MG63 (cell line): ENCODE measurements around the gene CAT. TPM values are rescaled to one million over a fixed set of nuclear protein-coding genes. Genes with fewer than 3 reads are reported as not detected.

ENCODE experiments used
- DNase-seq: peaks from one replicate; pipeline ENCODE4 v3.0.0-alpha.2; 2020
- H3K27me3 ChIP-seq: fragments of 250-450 bp; sonication (Bioruptor Pico); 2 replicates; pipeline ENCODE4 v1.5.1; 2020; ENCODE audit warnings: mild to moderate bottlenecking, moderate library complexity
- H3K36me3 ChIP-seq: fragments of 250-450 bp; sonication (Bioruptor Pico); 2 replicates; pipeline ENCODE4 v1.5.1; 2020; ENCODE audit warnings: mild to moderate bottlenecking, moderate library complexity
- H3K4me3 ChIP-seq: fragments of 250-450 bp; sonication (Bioruptor Pico); 2 replicates; pipeline ENCODE4 v1.5.1; 2020; ENCODE audit warnings: mild to moderate bottlenecking, moderate library complexity
- H3K9me3 ChIP-seq: fragments of 250-450 bp; sonication (Bioruptor Pico); 2 replicates; pipeline ENCODE4 v1.5.1; 2020; ENCODE audit warnings: mild to moderate bottlenecking, moderate library complexity
- total RNA-seq: library from RNA; depleted of rRNA; stranded (reverse); fragments of >200 nt; shearing (Covaris generic); gene quantifications from 2 replicates; pipeline ENCODE4 v1.2.3, GENCODE V29; 2014; ENCODE audit warnings: low replicate concordance

Gene CAT
- total RNA-seq, 1 experiment from 2014 or later: 124 TPM

GRCh38 chr11:34445956-34446355, 7.2 kb downstream of the CAT start:
- DNase-seq: no peak
- Histone ChIP-seq H3K27me3 (no peaks in the 10 kb centered on the region), H3K4me3 (no peak overlapping the region), H3K9me3 (peaks cover 4% of the 10 kb centered on the region; the same call in 1 of the 2 replicates), H3K36me3 (peaks cover 31% of the 10 kb centered on the region)

GRCh38 chr11:34446386-34446785, 7.7 kb downstream of the CAT start:
- DNase-seq: no peak
- H3K9me3 ChIP-seq: peaks cover 4% of the 10 kb centered on the region; the same call in 1 of the 2 replicates
- H3K27me3 ChIP-seq: no peaks in the 10 kb centered on the region

GRCh38 chr11:34447044-34447443, 8.3 kb downstream of the CAT start:
- Histone ChIP-seq H3K9me3 (peaks cover under 1% of the 10 kb centered on the region; the same call in 1 of the 2 replicates), H3K4me3 (no peak overlapping the region), H3K27me3 (no peaks in the 10 kb centered on the region), H3K36me3 (peaks cover 26% of the 10 kb centered on the region)
- no peak for DNase-seq

More at GRCh38 chr11:34446386-34446785, 7.7 kb downstream of the CAT start:
- no peak overlapping the region for H3K4me3 ChIP-seq
- peaks cover 29% of the 10 kb centered on the region for H3K36me3 ChIP-seq

- no peaks in the 10 kb centered on the region for H3K27me3 ChIP-seq
- no peak overlapping the region for H3K4me3 ChIP-seq
- peaks cover 29% of the 10 kb centered on the region for H3K36me3 ChIP-seq
- no peak for DNase-seq
- H3K9me3 ChIP-seq: no peaks in the 10 kb centered on the region
These were observed 9.7 kb downstream of the CAT start for GRCh38 chr11:34448223-34448994.

- H3K9me3 ChIP-seq: no peaks in the 10 kb centered on the region
- H3K4me3 ChIP-seq: no peak overlapping the region
- DNase-seq: no peak
- peaks cover 35% of the 10 kb centered on the region for H3K36me3 ChIP-seq
- H3K27me3 ChIP-seq: no peaks in the 10 kb centered on the region
These were observed 10.3 kb downstream of the CAT start for GRCh38 chr11:34449013-34449412.

GRCh38 chr11:34451053-34451452, 12.3 kb downstream of the CAT start:
- H3K9me3 ChIP-seq: no peaks in the 10 kb centered on the region
- no peak overlapping the region for H3K4me3 ChIP-seq
- DNase-seq: no peak
- H3K27me3 ChIP-seq: no peaks in the 10 kb centered on the region
- H3K36me3 ChIP-seq: peaks cover 55% of the 10 kb centered on the region

- DNase-seq: no peak
- no peaks in the 10 kb centered on the region for H3K9me3 ChIP-seq
- H3K27me3 ChIP-seq: no peaks in the 10 kb centered on the region
- H3K36me3 ChIP-seq: peaks cover 80% of the 10 kb centered on the region
- no peak overlapping the region for H3K4me3 ChIP-seq
These were observed 15.7 kb downstream of the CAT start for GRCh38 chr11:34454308-34455032.

GRCh38 chr11:34457607-34458006, 18.9 kb downstream of the CAT start:
- no peaks in the 10 kb centered on the region for H3K9me3 ChIP-seq
- H3K4me3 ChIP-seq: no peak overlapping the region
- H3K36me3 ChIP-seq: peaks cover 85% of the 10 kb centered on the region
- H3K27me3 ChIP-seq: no peaks in the 10 kb centered on the region
- no peak for DNase-seq

GRCh38 chr11:34458525-34458924, 19.8 kb downstream of the CAT start:
- H3K9me3 ChIP-seq: no peaks in the 10 kb centered on the region
- no peak for DNase-seq
- H3K4me3 ChIP-seq: no peak overlapping the region
- H3K27me3 ChIP-seq: no peaks in the 10 kb centered on the region
- H3K36me3 ChIP-seq: peaks cover 88% of the 10 kb centered on the region

- no peak overlapping the region for H3K4me3 ChIP-seq
- DNase-seq: no peak
- peaks cover 87% of the 10 kb centered on the region for H3K36me3 ChIP-seq
- H3K27me3 ChIP-seq: no peaks in the 10 kb centered on the region
- no peaks in the 10 kb centered on the region for H3K9me3 ChIP-seq
These were observed 20.9 kb downstream of the CAT start for GRCh38 chr11:34459507-34460162.

GRCh38 chr11:34460278-34460677, 21.5 kb downstream of the CAT start:
- Histone ChIP-seq H3K9me3 (0 out of 2 replicates have a peak, but pooled peaks cover 2% of the 10 kb centered on the region), H3K4me3 (no peak overlapping the region), H3K36me3 (peaks cover 86% of the 10 kb centered on the region), H3K27me3 (no peaks in the 10 kb centered on the region)
- DNase-seq: no peak

- Histone ChIP-seq H3K36me3 (peaks cover 86% of the 10 kb centered on the region), H3K9me3 (peaks cover 5% of the 10 kb centered on the region; the same call in 1 of the 2 replicates), H3K27me3 (no peaks in the 10 kb centered on the region), H3K4me3 (no peak overlapping the region)
- no peak for DNase-seq
These were observed 22.5 kb downstream of the CAT start for GRCh38 chr11:34461215-34461614.

GRCh38 chr11:34464591-34465051, 25.9 kb downstream of the CAT start:
- no peak overlapping the region for H3K4me3 ChIP-seq
- no peaks in the 10 kb centered on the region for H3K27me3 ChIP-seq
- peaks cover 85% of the 10 kb centered on the region for H3K36me3 ChIP-seq
- DNase-seq: no peak
- peaks cover 13% of the 10 kb centered on the region for H3K9me3 ChIP-seq

GRCh38 chr11:34466802-34467488, 28.2 kb downstream of the CAT start:
- H3K4me3 ChIP-seq: no peak overlapping the region
- H3K27me3 ChIP-seq: no peaks in the 10 kb centered on the region
- H3K9me3 ChIP-seq: peaks cover 13% of the 10 kb centered on the region
- no peak for DNase-seq
- H3K36me3 ChIP-seq: peaks cover 88% of the 10 kb centered on the region

GRCh38 chr11:34468209-34468841, 29.6 kb downstream of the CAT start:
- Histone ChIP-seq H3K9me3 (peaks cover 13% of the 10 kb centered on the region), H3K36me3 (peaks cover 88% of the 10 kb centered on the region), H3K27me3 (no peaks in the 10 kb centered on the region), H3K4me3 (no peak overlapping the region)
- peak; percentile 13 for DNase-seq

- Histone ChIP-seq H3K36me3 (peaks cover 47% of the 10 kb centered on the region), H3K27me3 (no peaks in the 10 kb centered on the region)
These were observed 35.0 kb downstream of the CAT start for GRCh38 chr11:34473603-34474169.

More at GRCh38 chr11:34473603-34474169, 35.0 kb downstream of the CAT start:
- Histone ChIP-seq H3K4me3 (no peak overlapping the region), H3K9me3 (no peaks in the 10 kb centered on the region)
- no peak for DNase-seq
